ENCODE measurements around the gene PMPCA. TPM values are rescaled to one million over a fixed set of nuclear protein-coding genes. Genes with fewer than 3 reads are reported as not detected.

PMPCA gene
- total RNA-seq, 1 experiment from 2014 or later: 103 TPM

- no peak for TF ChIP-seq ZNF281 (CRISPR knock-in tag; IDR thresholded peaks at IDR 0.05)
- TF ChIP-seq ZNF532 (CRISPR knock-in tag; IDR thresholded peaks at IDR 0.05; ENCODE audit: borderline replicate concordance): no peak
- no peak for TF ChIP-seq ZNF263 (CRISPR knock-in tag; IDR thresholded peaks at IDR 0.05; ENCODE audit: low read depth)
- no peak for TF ChIP-seq TCF7 (CRISPR knock-in tag; IDR thresholded peaks at IDR 0.05; ENCODE audit: low read depth)
- no peak for TF ChIP-seq IRF2 (CRISPR knock-in tag; IDR thresholded peaks at IDR 0.05; ENCODE audit: borderline replicate concordance, low read depth)
- TF ChIP-seq KAT7 (CRISPR knock-in tag; IDR thresholded peaks at IDR 0.05; ENCODE audit: borderline replicate concordance): no peak
- no peak for TF ChIP-seq E2F1 (CRISPR knock-in tag; IDR thresholded peaks at IDR 0.05)
- TF ChIP-seq ZNF121 (CRISPR knock-in tag; IDR thresholded peaks at IDR 0.05): no peak
- TF ChIP-seq CBFB (CRISPR knock-in tag; IDR thresholded peaks at IDR 0.05; ENCODE audit: low read depth): no peak
- TF ChIP-seq ZBTB21 (CRISPR knock-in tag; IDR thresholded peaks at IDR 0.05; ENCODE audit: borderline replicate concordance): no peak
These were observed 30.6 kb upstream of the PMPCA start (continued) for GRCh38 chr9:136379891-136380290.

GRCh38 chr9:136380381-136380780, 30.1 kb upstream of the PMPCA start:
- DNase-seq (ENCODE audit: low spot score) (no peak), ATAC-seq (no peak)
- POLR2A ChIA-PET: no interaction called here
- no peak overlapping the region for H3K4me3 Mint-ChIP-seq
- H3K27me3 Mint-ChIP-seq (ENCODE audit: low read depth): no peaks in the 10 kb centered on the region
- no peaks in the 10 kb centered on the region for H3K4me1 Mint-ChIP-seq
- TF ChIP-seq ATF3 (CRISPR knock-in tag; conservative IDR thresholded peaks at IDR 0.05) (no peak), E2F1 (CRISPR knock-in tag; IDR thresholded peaks at IDR 0.05) (no peak), SP1 (CRISPR knock-in tag; conservative IDR thresholded peaks at IDR 0.05) (no peak), FOXK1 (CRISPR knock-in tag; IDR thresholded peaks at IDR 0.05) (no peak), ZNF121 (CRISPR knock-in tag; IDR thresholded peaks at IDR 0.05) (no peak), GABPB1 (CRISPR knock-in tag; IDR thresholded peaks at IDR 0.05) (no peak), USF2 (CRISPR knock-in tag; IDR thresholded peaks at IDR 0.05) (no peak), NR2C2 (CRISPR knock-in tag; IDR thresholded peaks at IDR 0.05) (no peak), FOXJ3 (CRISPR knock-in tag; IDR thresholded peaks at IDR 0.05; ENCODE audit: borderline replicate concordance) (no peak), MLX (CRISPR knock-in tag; IDR thresholded peaks at IDR 0.05) (no peak), ELF4 (CRISPR knock-in tag; IDR thresholded peaks at IDR 0.05; ENCODE audit: low read depth) (no peak), ATF2 (CRISPR knock-in tag; IDR thresholded peaks at IDR 0.05; ENCODE audit: borderline replicate concordance, low read depth) (no peak), NFE2L1 (CRISPR knock-in tag; IDR thresholded peaks at IDR 0.05) (no peak), KAT7 (CRISPR knock-in tag; IDR thresholded peaks at IDR 0.05; ENCODE audit: borderline replicate concordance) (no peak), SMAD4 (CRISPR knock-in tag; IDR thresholded peaks at IDR 0.05) (no peak), TEAD4 (CRISPR knock-in tag; IDR thresholded peaks at IDR 0.05) (no peak)
- CTCF ChIA-PET: no interaction called here
- no peaks in the 10 kb centered on the region for H3K9me3 Mint-ChIP-seq
- H3K36me3 Mint-ChIP-seq: peaks cover 13% of the 10 kb centered on the region
- H3K27ac Mint-ChIP-seq: no peak overlapping the region
